Activated T-helper 17 cell treated with anti-CD3 and anti-CD28 coated beads, Interleukin-2, amount 50 U/mL, for 72 hours (primary cell): ENCODE results near the gene INTS1. TPM values are rescaled to one million over a fixed set of nuclear protein-coding genes. Genes with fewer than 3 reads are reported as not detected.
A peak's percentile ranks its signal among the peaks of the same experiment; 100 is the strongest.

Source experiments
- ATAC-seq: fragments of 150-1000 bp; cut with Tn5 transposase; replicated peaks from 2 replicates; pipeline ENCODE4 v1.10.0; 2021; ENCODE audit warnings: mild to moderate bottlenecking, moderate library complexity
- H3K27ac Mint-ChIP-seq: one replicate; pipeline ENCODE4 v1.8.0; 2022; ENCODE audit warnings: mixed read lengths
- H3K27me3 Mint-ChIP-seq: one replicate; pipeline ENCODE4 v1.8.0; 2022; ENCODE audit warnings: mixed read lengths
- H3K36me3 Mint-ChIP-seq: one replicate; pipeline ENCODE4 v1.8.0; 2022; ENCODE audit warnings: low read depth, mild to moderate bottlenecking, mixed read lengths
- H3K4me1 Mint-ChIP-seq: one replicate; pipeline ENCODE4 v1.8.0; 2022; ENCODE audit warnings: mixed read lengths
- H3K4me3 Mint-ChIP-seq: one replicate; pipeline ENCODE4 v1.8.0; 2022; ENCODE audit warnings: mild to moderate bottlenecking, mixed read lengths
- H3K9me3 Mint-ChIP-seq: one replicate; pipeline ENCODE4 v1.8.0; 2022; ENCODE audit warnings: mixed read lengths
- total RNA-seq, 2 donors: library from RNA; stranded (reverse); gene quantifications; one replicate each; pipeline ENCODE4 v1.2.3, GENCODE V29; 2022

INTS1 gene
- total RNA-seq, 2 donors from 2014 or later, result 116 to 147 TPM

GRCh38 chr7:1536743-1537534 is 32.8 kb upstream of the INTS1 start:
- H3K4me1 Mint-ChIP-seq, result peaks cover 12% of the 10 kb centered on the region
- H3K4me3 Mint-ChIP-seq, result no peak overlapping the region
- H3K27me3 Mint-ChIP-seq, result no peaks in the 10 kb centered on the region
- H3K27ac Mint-ChIP-seq, result no peak overlapping the region
- peaks cover 47% of the 10 kb centered on the region for H3K36me3 Mint-ChIP-seq
- H3K9me3 Mint-ChIP-seq, result no peaks in the 10 kb centered on the region
- ATAC-seq, result no peak

- Mint-ChIP-seq H3K27me3 (no peaks in the 10 kb centered on the region), H3K4me1 (peaks cover 12% of the 10 kb centered on the region), H3K27ac (no peak overlapping the region), H3K9me3 (no peaks in the 10 kb centered on the region), H3K4me3 (no peak overlapping the region), H3K36me3 (peaks cover 49% of the 10 kb centered on the region)
- ATAC-seq, result no peak
Observed at GRCh38 chr7:1536455-1536742, 32.2 kb upstream of the INTS1 start.

- H3K4me3 Mint-ChIP-seq, result no peak overlapping the region
- H3K27me3 Mint-ChIP-seq, result no peaks in the 10 kb centered on the region
- H3K27ac Mint-ChIP-seq, result no peak overlapping the region
- peaks cover 44% of the 10 kb centered on the region for H3K36me3 Mint-ChIP-seq
- ATAC-seq, result no peak
- peaks cover 12% of the 10 kb centered on the region for H3K4me1 Mint-ChIP-seq
- no peaks in the 10 kb centered on the region for H3K9me3 Mint-ChIP-seq
Observed at GRCh38 chr7:1535701-1536454, 31.7 kb upstream of the INTS1 start.

- Mint-ChIP-seq H3K27ac (no peak overlapping the region), H3K4me3 (no peak overlapping the region), H3K36me3 (peaks cover 39% of the 10 kb centered on the region), H3K9me3 (no peaks in the 10 kb centered on the region), H3K4me1 (peaks cover 12% of the 10 kb centered on the region), H3K27me3 (no peaks in the 10 kb centered on the region)
- no peak for ATAC-seq
Observed at GRCh38 chr7:1535100-1535458, 30.9 kb upstream of the INTS1 start.

- H3K27me3 Mint-ChIP-seq, result no peaks in the 10 kb centered on the region
- no peaks in the 10 kb centered on the region for H3K9me3 Mint-ChIP-seq
- H3K4me1 Mint-ChIP-seq, result peaks cover 12% of the 10 kb centered on the region
- H3K36me3 Mint-ChIP-seq, result peaks cover 39% of the 10 kb centered on the region
- H3K4me3 Mint-ChIP-seq, result peak overlapping the region; percentile 93
- no peak overlapping the region for H3K27ac Mint-ChIP-seq
- ATAC-seq, result no peak
Observed at GRCh38 chr7:1534330-1535099, 30.3 kb upstream of the INTS1 start.

- Mint-ChIP-seq H3K36me3 (peaks cover 39% of the 10 kb centered on the region), H3K9me3 (no peaks in the 10 kb centered on the region), H3K27ac (peak overlapping the region; percentile 89), H3K27me3 (no peaks in the 10 kb centered on the region), H3K4me3 (peak overlapping the region; percentile 93), H3K4me1 (peaks cover 12% of the 10 kb centered on the region)
- ATAC-seq, result peak; percentile 69
Observed at GRCh38 chr7:1533547-1534329, 29.5 kb upstream of the INTS1 start.

- Mint-ChIP-seq H3K4me1 (peaks cover 12% of the 10 kb centered on the region), H3K9me3 (no peaks in the 10 kb centered on the region), H3K27ac (peak overlapping the region; percentile 89), H3K36me3 (peaks cover 39% of the 10 kb centered on the region), H3K27me3 (no peaks in the 10 kb centered on the region), H3K4me3 (peak overlapping the region; percentile 93)
- peak; percentile 5 for ATAC-seq
Observed at GRCh38 chr7:1533255-1533546, 29.0 kb upstream of the INTS1 start.

GRCh38 chr7:1532456-1533254 is 28.5 kb upstream of the INTS1 start:
- Mint-ChIP-seq H3K4me1 (peaks cover 12% of the 10 kb centered on the region), H3K4me3 (peak overlapping the region; percentile 93), H3K36me3 (peaks cover 39% of the 10 kb centered on the region), H3K9me3 (no peaks in the 10 kb centered on the region), H3K27ac (peak overlapping the region; percentile 89), H3K27me3 (no peaks in the 10 kb centered on the region)
- peak; percentile 75 for ATAC-seq

GRCh38 chr7:1531979-1532455 is 27.8 kb upstream of the INTS1 start:
- H3K4me1 Mint-ChIP-seq, result peaks cover 12% of the 10 kb centered on the region
- H3K27me3 Mint-ChIP-seq, result no peaks in the 10 kb centered on the region
- ATAC-seq, result no peak
- peak overlapping the region; percentile 93 for H3K4me3 Mint-ChIP-seq
- peaks cover 39% of the 10 kb centered on the region for H3K36me3 Mint-ChIP-seq
- peak overlapping the region; percentile 89 for H3K27ac Mint-ChIP-seq
- no peaks in the 10 kb centered on the region for H3K9me3 Mint-ChIP-seq

- Mint-ChIP-seq H3K4me3 (peak overlapping the region; percentile 93), H3K9me3 (no peaks in the 10 kb centered on the region), H3K27me3 (peaks cover 4% of the 10 kb centered on the region), H3K4me1 (peaks cover 12% of the 10 kb centered on the region), H3K36me3 (peaks cover 34% of the 10 kb centered on the region), H3K27ac (peak overlapping the region; percentile 89)
- peak; percentile 11 for ATAC-seq
Observed at GRCh38 chr7:1531263-1531978, 27.2 kb upstream of the INTS1 start.

- peaks cover 4% of the 10 kb centered on the region for H3K27me3 Mint-ChIP-seq
- H3K27ac Mint-ChIP-seq, result no peak overlapping the region
- no peak for ATAC-seq
- no peak overlapping the region for H3K4me3 Mint-ChIP-seq
- H3K36me3 Mint-ChIP-seq, result peaks cover 30% of the 10 kb centered on the region
- no peaks in the 10 kb centered on the region for H3K9me3 Mint-ChIP-seq
- peaks cover 12% of the 10 kb centered on the region for H3K4me1 Mint-ChIP-seq
Observed at GRCh38 chr7:1530946-1531262, 26.7 kb upstream of the INTS1 start.

GRCh38 chr7:1529383-1530116 is 25.4 kb upstream of the INTS1 start:
- peaks cover 12% of the 10 kb centered on the region for H3K4me1 Mint-ChIP-seq
- H3K27me3 Mint-ChIP-seq, result peaks cover 7% of the 10 kb centered on the region
- no peaks in the 10 kb centered on the region for H3K9me3 Mint-ChIP-seq
- ATAC-seq, result no peak
- peaks cover 25% of the 10 kb centered on the region for H3K36me3 Mint-ChIP-seq
- no peak overlapping the region for H3K27ac Mint-ChIP-seq
- peak overlapping the region; percentile 54 for H3K4me3 Mint-ChIP-seq
